Activated CD4-positive, alpha-beta T cell treated with anti-CD3 and anti-CD28 coated beads, Interleukin-2, Interleukin-4, amounts not matched to agents 100 ng/mL and 50 ng/mL, durations not matched to agents 16 hours and 8 hours (primary cell): ENCODE results near the gene FKBP5.
"Not testable (repeated sequence)": the region's sequence is repeated elsewhere in the genome, so short reads cannot be mapped to it uniquely, and the experiment has no call there.

Experiments used
- DNase-seq: peaks from one replicate; pipeline ENCODE4 v3.0.0-alpha.2; 2020; ENCODE audit warnings: low spot score

Gene FKBP5

DNA sequence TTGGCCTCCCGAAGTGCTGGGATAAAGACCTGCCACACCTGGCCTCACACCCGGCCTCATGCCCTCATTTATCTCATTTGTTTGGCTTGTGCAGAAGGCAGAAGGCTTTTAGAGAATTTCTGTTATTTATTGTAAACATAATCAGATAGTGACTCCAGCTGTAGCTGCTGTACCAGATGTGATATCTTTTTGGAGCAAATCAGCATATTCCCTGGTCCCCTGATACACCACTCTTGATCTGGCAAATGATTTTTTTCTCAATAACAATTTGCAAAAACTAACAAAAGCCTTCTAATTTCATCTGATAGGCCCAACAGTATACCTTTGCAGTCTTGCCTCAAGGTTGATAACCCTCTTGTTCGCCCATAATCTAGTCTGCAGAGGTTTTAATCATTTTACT, 149.5 kb downstream of the FKBP5 start:
- DNase-seq, result no peak

DNA sequence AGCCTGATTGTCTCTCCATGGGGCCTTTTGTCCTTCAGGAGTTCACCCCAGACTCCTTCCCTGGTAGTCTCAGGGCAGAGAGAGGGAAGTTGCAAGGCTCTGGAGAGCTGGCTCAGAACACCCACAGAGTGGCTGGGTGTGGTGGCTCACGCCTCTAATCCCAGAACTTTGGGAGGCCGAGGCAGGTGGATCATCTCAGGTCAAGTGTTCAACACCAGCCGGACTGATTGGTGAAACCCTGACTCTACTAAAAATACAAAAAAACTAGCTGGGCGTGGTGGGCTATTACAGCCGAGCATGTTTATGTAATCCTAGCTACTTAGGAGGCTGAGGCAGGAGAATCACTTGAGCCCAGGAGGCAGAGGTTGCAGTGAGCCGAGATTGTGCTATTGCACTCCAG, 152.9 kb downstream of the FKBP5 start:
- DNase-seq, result not testable (repeated sequence)

DNA sequence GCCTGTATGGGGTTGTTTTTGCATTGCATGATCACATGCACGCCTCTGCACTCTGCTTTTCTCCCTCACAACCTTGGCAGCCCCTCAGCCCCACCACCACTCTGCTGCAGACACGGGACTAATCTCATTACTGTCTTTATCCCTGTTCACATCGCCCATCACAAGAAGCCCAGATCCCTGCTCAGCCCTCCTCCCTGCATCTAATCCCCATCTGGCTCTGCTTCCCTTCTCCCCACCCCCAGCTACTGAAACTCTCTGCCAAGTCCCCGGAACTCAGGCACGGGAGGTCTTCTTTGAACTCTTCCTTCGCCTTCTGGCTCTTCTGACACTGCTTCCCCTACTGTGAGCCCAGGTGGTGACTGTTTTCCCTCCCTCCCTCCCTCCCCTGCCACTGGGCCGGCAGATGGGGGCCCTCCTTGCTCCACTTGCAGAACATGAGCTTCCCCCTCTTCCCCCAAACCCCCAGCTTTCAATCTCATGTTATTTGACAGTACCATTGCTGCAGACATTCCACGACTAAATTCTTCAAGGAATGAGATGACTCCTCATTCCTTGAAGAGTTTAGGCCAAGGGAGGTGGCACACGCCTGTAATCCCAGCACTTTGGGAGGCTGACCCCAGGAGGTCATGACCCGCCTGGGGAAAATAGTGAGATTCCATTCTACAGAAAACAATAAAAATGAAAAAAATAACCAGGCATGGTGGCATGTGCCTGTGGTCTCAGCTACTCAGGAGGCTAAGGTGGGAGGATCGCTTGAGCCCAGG, 154.1 kb downstream of the FKBP5 start:
- no peak for DNase-seq

DNA sequence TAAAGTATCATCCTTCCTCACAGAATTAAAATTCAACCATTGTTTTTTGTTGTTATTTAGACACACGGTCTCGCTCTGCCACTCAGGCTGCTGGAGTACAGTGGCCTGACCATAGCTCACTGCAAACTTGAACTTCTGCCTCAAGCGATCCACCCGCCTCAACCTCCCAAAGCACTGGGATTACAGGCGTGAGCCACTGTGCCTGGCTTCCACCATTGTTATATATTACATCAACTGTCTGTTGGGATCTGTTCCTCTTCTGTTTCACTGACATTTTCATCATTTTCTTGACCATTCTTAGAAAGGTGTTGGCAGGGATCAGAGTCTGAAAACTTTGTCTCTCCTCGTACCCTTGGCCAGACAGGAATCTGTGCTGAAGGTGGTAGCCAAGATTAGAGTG, 154.7 kb downstream of the FKBP5 start:
- DNase-seq, result no peak

DNA sequence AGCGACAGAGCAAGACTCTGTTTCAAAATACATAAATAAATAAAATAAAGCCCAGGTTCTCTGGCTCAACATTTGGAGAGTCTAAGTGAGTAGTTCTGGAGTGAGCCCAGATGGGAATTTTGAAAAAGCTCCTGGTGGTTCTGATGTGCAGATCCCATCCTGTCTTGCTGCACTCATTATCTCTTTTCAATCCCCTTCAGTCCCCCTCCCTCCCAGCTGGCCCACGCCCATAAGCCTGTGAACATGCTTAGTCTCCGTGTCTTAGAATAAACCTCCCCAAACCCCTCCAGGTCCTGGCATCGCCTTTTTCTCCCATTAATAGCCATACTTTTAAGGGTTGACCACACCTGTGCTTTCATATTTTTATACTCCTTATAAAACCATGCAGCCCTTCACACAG, 156.6 kb downstream of the FKBP5 start:
- DNase-seq, result no peak

DNA sequence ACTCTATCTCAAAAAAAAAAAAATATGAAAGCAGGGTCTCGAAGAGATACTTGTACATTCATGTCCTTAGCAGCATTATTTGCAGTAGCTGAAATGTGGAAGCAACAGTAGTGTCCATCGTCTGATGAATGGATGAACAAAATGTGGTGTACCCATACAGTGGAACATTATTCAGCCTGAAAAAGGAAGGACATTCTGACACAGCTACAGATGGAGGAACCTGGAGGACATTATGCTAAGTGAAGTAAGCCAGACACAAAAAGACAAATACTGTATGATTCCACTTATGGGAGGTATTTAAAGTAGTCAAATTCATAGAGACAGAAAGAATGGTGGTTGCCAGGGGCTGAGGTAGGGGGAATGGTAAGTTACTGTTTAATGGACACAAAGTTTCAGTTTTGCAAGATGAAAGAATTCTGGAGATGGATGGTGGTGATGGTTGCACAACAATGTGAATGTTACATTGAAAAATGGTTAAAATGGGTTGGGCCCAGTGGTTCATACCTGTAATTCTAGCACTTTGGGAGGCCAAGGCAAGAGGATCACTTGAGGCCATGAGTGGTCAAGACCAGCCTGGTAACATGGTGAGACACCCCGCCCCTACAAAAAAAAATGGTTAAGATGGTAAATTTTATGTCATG, 164.2 kb downstream of the FKBP5 start:
- DNase-seq, result no peak
